NCI-H82 (cell line): ENCODE data around the gene NIPAL4.
A peak's percentile ranks its signal among the peaks of the same experiment; 100 is the strongest.
"Not testable (repeated sequence)": the region's sequence is repeated elsewhere in the genome, so short reads cannot be mapped to it uniquely, and the experiment has no call there.

Experiments used
- DNase-seq: peaks from one replicate; lab custom pipeline; 2025; lab: John Stamatoyannopoulos, UW

NIPAL4 gene

DNA sequence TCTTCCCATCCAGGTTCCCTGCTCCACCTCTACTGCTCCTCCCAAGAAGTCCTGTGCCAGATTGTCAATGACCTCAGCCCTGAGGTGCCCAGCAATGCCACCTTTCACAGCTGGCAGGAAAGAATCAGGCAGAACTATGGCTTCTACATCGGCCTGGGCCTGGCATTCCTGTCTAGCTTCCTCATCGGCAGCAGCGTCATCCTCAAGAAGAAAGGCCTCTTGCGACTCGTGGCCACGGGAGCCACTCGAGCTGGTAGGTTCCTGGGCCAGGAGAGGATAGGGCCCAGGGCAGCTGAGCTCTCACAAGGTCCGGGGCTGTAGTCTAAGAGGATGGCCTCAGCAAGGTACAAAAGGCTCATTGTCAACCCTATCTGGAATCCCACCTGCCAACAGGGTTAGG, 3.1 kb downstream of the NIPAL4 start:
- no peak for DNase-seq

DNA sequence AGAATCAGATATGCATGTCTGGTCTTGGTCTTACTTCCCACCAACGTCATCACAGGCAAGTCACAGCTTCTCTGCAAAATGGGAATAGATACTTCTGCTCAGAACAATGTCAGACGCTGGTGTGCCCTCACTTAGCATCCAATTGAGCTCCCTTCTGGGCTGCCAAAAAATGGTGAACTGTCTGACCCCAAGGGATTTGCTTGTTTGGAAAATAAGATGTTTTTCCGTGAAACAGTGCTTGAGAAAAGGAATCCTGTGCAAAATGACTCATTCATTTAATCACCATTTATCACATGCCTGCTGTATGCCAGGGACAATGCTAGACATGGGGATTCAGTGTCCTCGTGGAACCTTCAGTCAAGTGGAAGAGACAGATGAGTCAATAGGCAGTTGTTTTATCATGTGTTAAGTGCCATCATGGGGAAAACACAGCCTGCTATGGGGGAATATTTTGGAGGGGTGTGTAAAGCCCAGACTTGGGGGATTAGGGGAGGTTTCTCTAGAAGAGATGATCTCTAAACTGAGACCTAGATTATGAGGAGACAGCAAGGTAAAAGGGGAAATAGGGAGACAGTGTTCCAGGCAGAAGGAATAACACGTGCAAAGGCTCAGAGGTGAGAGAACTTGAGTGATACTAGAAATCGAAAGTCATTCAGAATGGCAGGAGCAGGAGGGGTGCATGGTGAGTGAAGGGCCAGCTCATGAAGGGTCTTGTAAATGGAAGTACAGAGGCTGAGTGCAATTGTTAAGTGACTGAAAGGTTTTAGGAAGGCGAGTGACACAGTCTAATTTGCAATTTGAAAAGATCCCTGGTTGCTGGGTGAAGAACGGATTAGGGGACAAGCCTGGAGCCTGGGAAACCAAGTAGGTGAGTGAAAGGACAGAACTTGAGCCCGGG, 3.9 kb downstream of the NIPAL4 start:
- DNase-seq = no peak

DNA sequence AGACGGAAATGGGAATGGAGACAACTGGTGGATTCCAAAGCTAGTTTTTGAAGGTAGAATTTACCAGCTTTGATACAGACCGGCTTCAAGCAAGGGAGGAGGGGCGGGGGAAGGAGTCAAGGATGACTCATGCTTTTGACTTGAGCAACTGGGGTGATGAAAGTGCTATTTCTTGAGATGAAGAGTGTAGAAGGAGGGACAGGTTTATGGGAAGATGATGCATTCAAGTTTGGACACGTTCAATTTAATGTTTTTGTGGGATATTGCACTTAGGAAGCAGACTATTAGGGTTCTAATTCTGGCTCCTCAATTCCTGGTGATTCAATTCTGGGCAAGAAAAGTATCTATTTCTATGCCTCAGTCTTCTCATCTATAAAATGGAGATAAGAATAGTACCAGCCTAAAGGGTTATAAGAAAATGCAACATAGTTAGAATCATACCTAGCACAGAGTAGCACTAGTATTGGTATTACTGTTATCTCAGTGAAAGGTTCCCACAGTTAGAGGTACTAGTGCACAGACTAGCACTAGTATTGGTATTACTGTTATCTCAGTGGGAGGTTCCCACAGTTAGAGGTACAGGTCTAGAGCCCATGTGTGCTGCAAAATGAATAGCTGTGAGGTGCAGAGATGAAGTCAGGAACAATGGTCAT, 4.6 kb downstream of the NIPAL4 start:
- DNase-seq = no peak

DNA sequence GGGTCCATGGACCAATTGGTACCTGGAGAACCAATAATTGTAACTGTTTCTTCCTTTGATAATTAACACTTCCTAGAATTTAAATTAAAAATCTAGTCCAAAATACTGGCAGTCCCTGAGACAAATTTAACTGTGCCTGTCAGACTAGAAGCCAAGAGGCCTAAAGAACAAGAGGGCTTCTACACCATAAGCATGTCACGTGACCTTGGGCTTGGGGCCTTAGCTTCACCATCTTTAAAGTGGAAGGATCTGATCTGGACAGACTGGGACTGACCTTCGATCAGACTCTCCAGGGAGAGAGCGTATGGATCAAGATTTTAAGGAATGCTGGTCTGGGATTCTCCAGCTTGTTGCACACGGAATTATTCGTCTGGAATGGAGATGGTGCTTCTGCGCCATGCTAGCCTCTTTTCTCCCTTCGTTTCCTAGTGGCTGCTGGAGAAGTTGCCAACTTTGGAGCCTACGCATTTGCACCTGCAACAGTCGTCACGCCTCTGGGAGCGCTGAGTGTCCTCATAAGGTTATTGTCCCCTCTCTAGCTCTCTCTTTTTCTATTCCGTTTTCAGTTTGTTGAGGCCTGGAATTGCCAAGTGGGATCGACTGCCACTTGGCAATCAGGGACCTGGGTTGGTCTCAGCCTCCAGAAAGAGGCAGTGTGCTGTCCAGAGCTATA, 8.4 kb downstream of the NIPAL4 start:
- no peak for DNase-seq

DNA sequence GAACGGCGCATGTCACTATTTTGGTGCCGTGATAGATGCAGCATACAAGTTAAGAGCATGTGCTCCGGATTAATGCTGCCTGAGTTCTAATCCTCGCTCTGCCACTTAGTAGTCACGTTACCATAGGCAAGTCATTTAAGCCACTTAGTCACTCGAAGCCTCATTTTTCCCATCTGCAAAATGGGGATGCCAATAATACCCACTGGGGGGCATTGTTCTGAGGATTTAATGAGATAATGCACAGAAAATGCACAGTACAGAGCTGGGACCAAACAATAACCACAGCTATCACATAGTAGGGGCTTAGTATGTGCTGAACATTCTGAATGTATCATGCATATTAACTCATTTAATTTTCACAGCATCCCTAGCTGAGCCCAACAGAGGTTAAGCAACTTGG, 9.1 kb downstream of the NIPAL4 start:
- no peak for DNase-seq

DNA sequence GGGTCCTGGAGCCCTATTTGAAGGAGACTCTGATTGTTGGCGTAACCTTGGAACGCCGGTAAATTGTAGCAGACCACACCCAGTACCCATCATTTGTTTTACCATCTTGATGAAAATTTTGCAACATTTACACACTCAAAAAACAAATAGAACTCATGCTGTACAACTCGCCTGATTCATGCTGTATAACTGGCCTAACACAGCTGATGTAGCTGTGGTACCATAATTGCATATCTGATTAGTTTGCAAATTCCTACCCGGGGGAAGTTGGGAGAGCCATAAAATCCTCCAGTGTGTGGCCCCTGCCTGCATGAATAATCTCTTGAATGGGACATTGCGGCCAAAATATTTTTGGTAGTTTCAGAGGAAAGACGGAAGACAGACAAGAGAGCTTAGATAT, 9.7 kb downstream of the NIPAL4 start:
- DNase-seq = no peak

DNA sequence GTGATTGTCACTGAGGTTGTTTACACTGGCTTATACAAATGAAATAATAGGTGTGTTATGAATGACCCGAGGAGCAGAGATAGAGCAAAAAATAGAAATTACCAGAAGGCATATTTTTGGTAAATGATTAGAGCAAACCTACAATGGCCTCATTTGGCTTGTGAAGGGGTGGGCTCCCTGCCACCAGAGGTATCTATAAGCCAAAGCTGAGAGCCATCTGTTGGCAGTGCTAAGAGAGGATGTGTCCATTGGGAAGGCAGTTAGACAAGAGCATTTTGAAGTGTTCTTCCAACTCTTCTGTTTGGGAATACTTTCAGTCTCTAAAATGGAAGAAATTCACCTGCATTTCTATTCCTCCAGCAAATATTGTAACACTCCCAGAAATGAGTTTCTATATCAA, 10.6 kb downstream of the NIPAL4 start:
- peak; percentile 52 for DNase-seq

DNA sequence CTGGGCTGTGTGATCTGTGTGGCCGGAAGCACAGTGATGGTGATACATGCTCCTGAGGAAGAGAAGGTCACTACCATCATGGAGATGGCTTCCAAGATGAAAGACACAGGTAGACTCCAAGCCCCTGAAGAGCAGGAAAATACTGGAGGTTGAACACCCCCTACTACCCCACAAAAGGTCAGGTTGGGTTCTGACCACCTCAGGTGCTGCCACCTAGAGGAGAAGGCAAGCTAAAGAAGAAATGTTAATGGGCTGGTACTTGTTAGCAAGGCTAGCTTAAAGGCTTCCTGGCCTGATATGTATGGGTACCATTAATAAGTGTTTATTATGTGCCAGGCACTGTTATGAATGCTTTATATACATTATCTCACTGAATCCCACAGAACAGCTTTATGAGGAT, 11.7 kb downstream of the NIPAL4 start:
- peak; percentile 46 for DNase-seq

DNA sequence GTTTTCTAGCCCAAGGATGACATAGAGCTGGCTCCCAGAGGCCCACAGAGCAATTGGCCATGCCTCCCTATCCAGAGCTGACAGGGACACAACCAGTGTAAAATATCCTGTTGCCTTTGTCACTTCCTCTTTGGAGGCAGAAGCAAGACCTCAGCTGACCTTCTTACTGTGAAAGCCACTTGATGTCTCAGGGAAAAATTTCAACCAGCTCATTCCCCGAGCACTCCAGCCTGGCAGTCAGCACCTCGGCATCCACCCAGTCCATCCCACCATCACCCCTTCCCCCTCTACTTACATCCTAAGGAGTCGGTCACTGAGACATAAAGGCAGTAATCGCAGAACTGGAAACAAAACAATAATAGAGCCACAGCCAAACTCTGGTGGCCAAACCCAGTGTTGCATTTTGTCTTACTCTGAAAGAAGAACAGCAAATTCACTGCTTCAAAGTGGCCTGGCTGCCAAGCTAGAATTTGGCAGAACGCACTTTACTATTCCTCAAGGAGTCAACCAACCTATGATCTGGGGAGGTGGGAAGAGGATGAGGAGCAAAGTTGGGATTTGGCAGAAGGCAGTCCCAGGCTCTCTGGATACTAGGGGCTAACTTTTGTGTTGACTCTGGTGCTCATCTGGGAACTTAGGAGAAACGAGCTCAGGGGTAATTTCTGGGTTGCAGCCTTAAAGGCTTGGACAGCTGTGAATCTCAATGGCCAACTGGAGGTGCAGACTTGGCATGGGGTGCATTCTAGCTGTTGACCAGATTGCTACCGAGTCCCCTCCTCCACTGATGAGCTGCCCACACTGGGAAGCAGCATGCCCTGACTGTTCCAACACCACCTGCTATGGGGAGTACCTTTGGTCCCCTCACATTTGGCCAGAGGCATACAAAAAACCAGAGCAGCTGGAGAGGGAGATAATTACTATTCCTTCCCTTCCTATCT, 13.6 kb downstream of the NIPAL4 start:
- no peak for DNase-seq

DNA sequence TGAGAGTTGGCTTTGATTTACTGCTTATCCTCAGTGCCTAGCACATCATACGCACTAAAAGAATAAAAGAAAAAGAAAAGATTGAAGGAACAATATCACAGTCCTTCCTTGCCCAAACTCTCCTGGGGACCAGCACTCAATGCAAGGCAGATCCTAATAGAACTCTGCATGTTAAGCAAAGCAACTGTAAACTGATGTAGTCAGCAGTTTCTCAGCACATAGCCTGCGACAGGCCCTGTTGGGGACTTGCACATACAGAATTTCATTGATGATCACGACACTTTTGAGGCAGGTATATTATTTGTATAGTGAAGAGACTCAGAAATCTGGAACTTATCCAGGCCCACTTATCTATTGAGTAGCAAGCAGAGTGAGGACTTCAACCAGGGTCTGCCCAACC, 15.4 kb downstream of the NIPAL4 start:
- DNase-seq = no peak

DNA sequence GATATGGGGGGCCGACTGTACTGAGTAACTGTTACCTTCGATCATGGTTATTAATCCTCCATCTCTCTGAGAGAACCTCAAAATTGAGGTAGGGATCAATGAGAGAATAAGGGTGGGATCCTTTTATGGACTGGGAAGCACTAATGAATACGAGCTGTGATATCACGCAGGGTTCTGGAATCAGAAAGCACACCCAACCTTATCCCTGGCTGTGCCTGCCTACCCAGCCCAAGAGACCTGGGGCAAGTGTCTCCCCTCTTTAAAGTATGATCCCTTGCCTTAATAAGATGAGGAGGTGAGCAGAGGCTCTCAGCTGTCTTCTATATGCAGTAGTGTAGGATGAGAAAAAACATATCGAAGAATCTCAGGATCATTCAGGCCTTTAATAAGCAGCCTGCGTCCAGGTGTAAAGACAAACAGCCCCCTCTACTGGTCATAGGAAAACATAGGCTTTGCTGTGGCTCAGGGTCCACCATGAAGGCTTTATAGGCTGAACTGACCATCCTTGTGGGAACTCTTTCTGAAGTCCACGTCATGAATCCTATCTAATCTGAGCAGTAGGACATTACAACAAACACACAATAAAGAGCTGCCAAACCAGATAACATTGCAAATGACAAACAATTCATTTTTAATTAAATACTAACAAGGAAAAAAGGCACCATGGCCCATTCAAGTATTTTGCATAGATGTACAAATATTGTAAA, 16.8 kb downstream of the NIPAL4 start:
- peak; percentile 89 for DNase-seq

DNA sequence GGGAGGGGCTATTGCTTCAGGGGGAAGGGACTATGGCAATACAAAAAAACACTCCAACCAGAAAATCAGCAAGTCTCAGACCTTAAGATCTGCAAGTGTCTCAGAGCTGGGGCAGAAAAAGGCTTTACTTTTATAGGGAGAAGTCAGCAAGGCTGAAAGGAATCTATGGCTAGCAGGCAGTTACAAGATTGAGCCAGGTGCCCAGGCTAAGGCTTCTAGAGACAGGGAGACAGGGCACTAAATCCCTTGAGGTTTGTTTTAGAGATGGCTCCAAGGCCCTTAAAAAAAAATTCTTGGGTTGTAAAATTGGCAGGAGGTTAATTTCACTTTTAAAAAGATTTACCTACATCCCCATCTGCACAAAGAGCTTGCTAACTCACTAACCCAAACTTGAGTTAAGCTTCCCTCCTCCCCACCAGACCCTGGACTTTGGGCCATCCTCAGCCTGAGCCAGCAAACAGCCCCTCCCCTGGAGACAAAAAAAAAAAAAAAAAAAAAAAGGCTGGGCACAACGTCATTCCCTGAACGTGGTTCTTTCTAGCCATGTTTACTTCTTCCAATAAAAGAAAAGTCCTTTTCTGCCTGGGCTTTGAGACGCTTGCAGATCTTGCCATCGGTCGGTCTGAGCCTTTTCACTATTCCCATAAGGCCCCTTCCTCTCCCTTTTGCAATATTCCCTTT, 17.9 kb downstream of the NIPAL4 start:
- DNase-seq = no peak

DNA sequence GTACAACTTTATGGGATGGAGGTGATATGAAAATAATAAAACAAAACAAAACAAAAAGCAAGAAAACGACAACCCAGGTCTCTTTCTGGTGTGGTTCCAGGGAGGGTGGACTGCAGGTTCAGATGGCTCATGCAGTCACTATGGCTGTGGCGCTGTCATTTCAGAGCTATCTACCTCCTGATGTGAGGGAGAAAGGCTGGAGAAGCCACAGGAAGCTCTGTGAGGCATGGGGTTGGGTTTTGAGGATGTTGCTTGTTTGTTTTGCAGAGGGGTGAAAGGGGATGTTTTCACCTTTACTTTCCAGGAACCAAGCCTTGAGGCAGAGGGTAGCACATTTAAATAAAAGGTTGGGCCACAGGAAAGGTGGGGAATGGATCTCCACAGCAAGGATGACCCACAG, 18.7 kb downstream of the NIPAL4 start:
- no peak for DNase-seq

DNA sequence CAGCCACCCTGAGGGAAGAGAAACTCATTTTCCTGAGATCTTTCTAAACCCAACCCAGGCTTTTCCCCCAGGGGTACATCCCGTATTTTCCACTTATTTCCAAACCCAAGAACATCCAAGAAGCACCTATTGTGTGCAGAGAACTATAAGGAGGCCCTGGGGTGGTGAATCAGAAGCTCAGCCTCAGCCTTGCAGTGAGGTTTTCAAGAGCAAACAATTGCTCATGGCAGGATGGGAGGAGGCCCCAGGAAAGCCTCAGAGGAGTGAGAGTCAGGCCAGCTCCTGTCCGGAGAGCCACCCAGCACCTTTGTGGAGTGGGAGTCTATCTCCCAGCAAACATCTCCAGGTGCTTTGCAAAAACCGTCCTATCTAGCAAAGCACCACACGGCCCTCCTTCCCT, 19.2 kb downstream of the NIPAL4 start:
- DNase-seq = no peak

DNA sequence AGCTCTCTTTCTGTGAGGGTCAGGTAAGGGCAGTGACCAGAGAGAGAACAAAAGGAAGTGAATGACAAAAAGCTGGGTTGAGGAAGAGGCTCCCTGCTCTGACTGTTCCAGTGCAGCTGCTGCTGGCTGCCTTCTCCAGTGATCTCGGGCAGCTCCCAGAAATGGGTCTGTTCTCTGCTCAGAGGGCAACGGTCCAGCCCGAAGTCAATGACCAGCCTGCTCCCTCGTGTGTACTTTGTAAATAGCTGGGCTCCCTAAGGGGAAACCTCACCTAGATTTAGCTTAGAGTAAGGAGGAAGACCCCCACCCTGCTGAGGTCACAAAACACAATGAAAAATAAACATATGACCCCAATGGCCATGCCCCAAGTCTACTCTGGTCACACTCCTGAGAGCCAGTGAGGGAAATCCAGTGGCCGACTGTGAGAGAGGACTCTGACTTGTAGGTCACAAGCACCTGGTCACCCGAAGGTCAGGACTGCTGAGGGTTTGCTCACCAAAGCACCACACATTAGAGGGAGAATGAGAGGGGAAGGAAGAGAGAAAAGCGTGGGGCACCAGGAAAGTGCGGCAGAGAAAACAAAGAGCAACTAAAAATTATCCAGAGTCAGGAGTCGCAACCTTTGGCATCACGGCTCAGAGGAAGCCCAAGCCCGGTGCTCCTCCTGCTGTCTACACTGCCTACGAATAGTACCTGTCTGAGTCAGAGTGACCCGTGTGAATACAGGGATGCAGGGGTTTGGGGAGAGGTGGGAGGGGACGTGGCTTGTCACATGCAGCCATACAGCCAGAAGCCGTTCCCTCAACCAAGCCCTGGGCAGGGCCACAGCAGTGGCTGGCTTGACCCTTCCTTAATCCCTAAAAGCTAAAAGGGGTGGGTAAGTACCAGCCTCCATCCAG, 19.8 kb downstream of the NIPAL4 start:
- no peak for DNase-seq

DNA sequence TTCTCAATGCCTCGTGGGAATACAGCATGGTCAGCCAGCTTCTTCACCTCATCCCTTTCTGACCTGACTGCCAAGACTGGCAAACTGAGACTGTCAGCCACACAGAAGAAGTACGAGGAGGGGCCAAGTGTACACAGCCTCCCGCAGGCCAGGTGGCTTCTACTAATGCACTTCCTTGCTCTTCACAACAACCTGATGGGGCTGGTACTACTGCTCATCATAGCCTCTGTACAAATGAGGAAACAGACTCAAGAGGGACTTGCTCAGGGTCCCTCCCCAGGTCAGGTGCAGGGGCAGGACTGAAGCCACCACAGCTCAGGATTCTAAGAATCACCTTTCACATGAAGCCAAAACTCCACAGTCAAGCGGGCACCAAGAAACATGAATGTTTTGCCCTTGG, 21.3 kb downstream of the NIPAL4 start:
- DNase-seq = no peak

DNA sequence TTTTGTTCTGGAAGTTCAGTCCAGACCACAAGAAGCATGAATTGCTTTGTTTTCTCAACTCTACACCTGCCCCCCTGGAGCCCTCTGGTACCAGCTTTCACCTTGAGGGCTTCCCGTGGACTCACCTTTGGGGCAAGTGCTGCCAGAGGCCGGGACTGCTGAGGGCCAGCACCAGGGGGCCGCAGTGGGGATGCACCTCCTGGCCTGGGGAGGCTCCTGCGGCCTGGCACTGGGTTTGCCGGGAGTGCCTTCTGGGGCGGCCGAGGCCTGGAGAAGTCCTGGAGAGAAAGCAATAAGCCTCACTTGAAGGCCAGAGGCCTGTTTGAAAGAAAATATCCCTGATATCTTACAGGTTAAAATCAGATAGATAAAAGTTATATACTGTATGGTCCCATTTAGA, 21.7 kb downstream of the NIPAL4 start:
- no peak for DNase-seq

DNA sequence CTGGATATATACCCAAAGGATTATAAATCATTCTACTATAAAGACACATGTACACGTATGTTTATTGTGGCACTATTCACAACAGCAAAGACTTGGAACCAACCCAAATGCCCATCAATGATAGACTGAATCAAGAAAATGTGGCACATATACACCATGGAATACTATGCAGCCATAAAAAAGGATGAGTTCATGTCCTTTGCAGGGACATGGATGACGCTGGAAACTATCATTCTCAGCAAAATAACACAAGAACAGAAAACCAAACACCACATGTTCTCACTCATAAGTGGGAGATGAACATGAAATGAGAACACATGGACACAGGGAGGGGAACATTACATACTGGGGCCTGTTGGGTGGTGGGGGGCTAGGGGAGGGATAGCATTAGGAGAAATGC, 22.7 kb downstream of the NIPAL4 start:
- DNase-seq = not testable (repeated sequence)

DNA sequence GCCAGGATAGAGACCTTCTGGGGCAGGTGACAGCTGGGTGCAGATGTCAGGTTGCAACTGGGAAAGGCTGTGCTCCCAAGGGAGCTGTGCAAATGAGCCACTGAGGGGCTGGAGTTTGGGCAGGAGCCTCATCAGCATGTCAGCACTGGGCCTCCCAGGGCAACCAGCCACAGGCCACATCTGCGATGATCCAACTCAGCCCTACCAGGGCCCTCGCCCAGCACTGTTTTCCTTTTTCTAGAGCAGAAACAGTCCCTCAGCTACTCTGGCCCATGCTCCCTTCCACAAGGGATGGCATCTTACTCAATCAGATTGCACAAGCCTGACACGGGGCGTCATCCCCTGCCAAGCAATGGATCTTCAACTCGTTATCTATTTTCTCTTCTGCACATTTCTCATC, 24.8 kb downstream of the NIPAL4 start:
- DNase-seq = no peak

DNA sequence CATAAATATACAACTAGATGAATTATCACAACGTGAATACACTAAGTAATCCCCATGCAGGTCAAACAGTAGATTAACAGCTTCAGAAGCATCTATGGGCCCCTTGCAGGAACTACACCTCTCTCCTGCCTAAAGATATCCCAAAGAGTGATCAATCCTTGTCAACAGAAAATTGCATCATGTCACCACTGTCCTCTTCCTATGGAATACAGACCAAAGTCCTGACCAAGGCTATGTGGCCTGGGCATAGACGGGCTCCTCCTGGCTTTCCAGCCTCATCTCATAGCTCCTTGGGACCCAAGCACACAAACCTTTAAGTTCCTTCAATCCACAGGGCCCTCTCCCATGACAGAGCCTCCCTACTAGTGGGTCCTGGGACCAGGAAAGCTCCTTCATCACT, 25.3 kb downstream of the NIPAL4 start:
- DNase-seq = no peak
